T-cell (primary cell): Measurements from ENCODE around the gene SDSL. TPM values are rescaled to one million over a fixed set of nuclear protein-coding genes. Genes with fewer than 3 reads are reported as not detected.

Experiments used
- ATAC-seq, 4 experiments: fragments of 200-7000 bp in 3 of 4; fragments of 150-1000 bp in 1 of 4; cut with Tn5 transposase; replicated peaks in 1 of 4; 1 replicate in 3 of 4; 2 replicates in 1 of 4; pipeline ENCODE4 v1.10.0; 2021; ENCODE audit warnings: moderate library complexity in 3 of 4, mild to moderate bottlenecking in 2 of 4, moderate number of reproducible peaks in 1 of 4
- CTCF ChIA-PET, 2 donors: fragments of 300-600 bp; sonication (Branson Sonifier 250); formaldehyde crosslinking; loops; one replicate each; lab custom pipeline; 2022; ENCODE audit warnings: antibody characterized with exemption in 2 of 2; lab: Charles Lee
- POLR2A ChIA-PET, 2 donors: fragments of 300-600 bp; sonication (Branson Sonifier 250); formaldehyde crosslinking; loops; one replicate each; lab custom pipeline; 2022; ENCODE audit warnings: antibody characterized with exemption in 2 of 2; lab: Charles Lee
- DNase-seq, 35 experiments: peaks; one replicate each; pipeline versions ENCODE4 v3.0.0 to v3.0.0-alpha.2; 2013 to 2023
- H3K27ac ChIP-seq: one replicate; pipeline ENCODE4 v1.5.1; 2013; ENCODE audit warnings: low read length
- H3K27me3 ChIP-seq, 2 experiments: replicated peaks in 1 of 2; 1 replicate in 1 of 2; 2 replicates in 1 of 2; pipeline versions ENCODE4 v1.6.1 to v1.7.0; 2013; ENCODE audit warnings: low read length in 1 of 2, mixed read lengths in 1 of 2; ENCODE audit not compliant: control insufficient read depth in 2 of 2, insufficient read depth in 2 of 2; ENCODE audit errors: extremely low read depth in 1 of 2
- H3K36me3 ChIP-seq, 2 donors: 1 replicate in 1 of 2; 2 replicates in 1 of 2; pipeline versions ENCODE4 v1.6.1 to v1.7.0; 2013; ENCODE audit warnings: low read length in 1 of 2; ENCODE audit not compliant: control insufficient read depth in 2 of 2, insufficient read depth in 1 of 2; ENCODE audit errors: extremely low read depth in 1 of 2
- H3K4me1 ChIP-seq, 2 experiments: 1 replicate in 1 of 2; 2 replicates in 1 of 2; pipeline versions ENCODE4 v1.6.1 to v1.7.0; 2013; ENCODE audit warnings: low read length in 2 of 2, mixed read lengths in 1 of 2; ENCODE audit not compliant: insufficient read depth in 2 of 2, control insufficient read depth in 1 of 2; ENCODE audit errors: extremely low read depth in 1 of 2
- H3K4me3 ChIP-seq, 2 donors: 1 replicate in 1 of 2; 2 replicates in 1 of 2; pipeline versions ENCODE4 v1.5.1 to v1.7.0; 2013; ENCODE audit warnings: mild to moderate bottlenecking in 2 of 2, low read length in 1 of 2, moderate library complexity in 1 of 2; ENCODE audit not compliant: control insufficient read depth in 1 of 2; ENCODE audit errors: extremely low read depth in 1 of 2
- H3K9me3 ChIP-seq: 2 replicates; pipeline ENCODE4 v1.7.0; 2013
- H3K27ac Mint-ChIP-seq, 2 donors: one replicate each; pipeline ENCODE4 v1.8.0; 2020 to 2021; ENCODE audit warnings: mild to moderate bottlenecking in 2 of 2, mixed read lengths in 2 of 2
- H3K27me3 Mint-ChIP-seq, 2 donors: one replicate each; pipeline ENCODE4 v1.8.0; 2021 to 2022; ENCODE audit warnings: mixed read lengths in 2 of 2
- H3K36me3 Mint-ChIP-seq: one replicate; pipeline ENCODE4 v1.8.0; 2021; ENCODE audit warnings: mixed read lengths
- H3K4me1 Mint-ChIP-seq, 3 donors: one replicate each; pipeline ENCODE4 v1.8.0; 2020 to 2022; ENCODE audit warnings: mixed read lengths in 3 of 3, mild to moderate bottlenecking in 1 of 3
- H3K4me3 Mint-ChIP-seq, 3 donors: one replicate each; pipeline ENCODE4 v1.8.0; 2020 to 2022; ENCODE audit warnings: mild to moderate bottlenecking in 3 of 3, mixed read lengths in 3 of 3, moderate library complexity in 3 of 3
- H3K9me3 Mint-ChIP-seq, 3 donors: one replicate each; pipeline ENCODE4 v1.8.0; 2020 to 2022; ENCODE audit warnings: mixed read lengths in 3 of 3
- WGBS: methylation state at CpG from one replicate; pipeline ENCODE4 v1.1.5; 2013; ENCODE audit warnings: missing lambda C conversion rate; ENCODE audit not compliant: insufficient coverage; 5-methylcytosine and 5-hydroxymethylcytosine counted together
- total RNA-seq, 35 experiments: library from RNA in 6 of 35; stranded (reverse) in 6 of 35; fragments of 120-200 nt in 1 of 35; gene quantifications; one replicate each; pipeline versions ENCODE4 v1.2.1 to v1.2.4 and lab custom pipeline; 2013 to 2026

Gene SDSL
- total RNA-seq, 5 donors from 2014 or later (not counting 1 experiment from before 2014, with no cell fraction given) = 0.19 to 2.3 (median 0.44) TPM; not detected in 1

DNA sequence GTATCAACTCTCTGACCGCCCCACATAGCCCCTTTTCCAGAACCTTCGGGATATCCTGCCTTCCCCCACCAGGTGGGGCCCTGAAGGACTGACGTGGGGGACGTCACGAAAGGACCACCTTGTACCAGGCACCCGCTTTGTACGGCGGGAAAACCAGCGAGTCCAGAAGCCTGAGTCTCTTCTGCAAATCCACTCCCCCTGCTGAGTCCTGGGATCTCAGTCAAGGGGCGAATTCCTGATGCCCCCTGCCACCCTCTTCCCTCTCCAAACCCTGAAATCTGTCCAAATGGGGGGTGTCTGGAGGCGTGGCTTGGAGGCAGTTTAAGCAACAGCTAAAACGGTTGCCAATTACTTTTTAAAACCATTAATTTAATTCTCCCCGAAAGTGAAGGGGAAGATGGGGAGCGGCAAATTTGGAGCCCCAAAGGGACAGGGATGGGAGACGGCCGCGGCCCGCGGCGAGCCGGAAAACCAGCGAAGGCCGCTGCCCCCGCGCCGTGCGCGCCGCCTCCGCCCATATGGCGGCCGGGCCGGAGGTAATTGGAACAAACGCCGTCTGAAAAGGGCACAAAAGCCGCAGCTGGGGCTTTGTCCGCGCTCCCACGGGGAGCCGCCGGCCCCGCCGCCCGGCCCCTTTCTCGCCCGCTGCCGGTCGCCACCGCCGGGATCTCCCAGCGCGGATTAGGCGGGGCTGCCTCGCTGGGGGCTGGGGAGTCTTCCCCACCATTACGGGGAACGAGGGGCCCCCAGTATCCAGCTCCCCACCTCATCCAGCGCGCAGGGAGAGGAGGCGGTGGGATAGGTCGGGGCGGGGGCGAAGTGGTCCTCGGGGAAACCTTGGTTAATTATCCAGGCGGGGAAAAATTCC is 42.9 kb downstream of the SDSL start:
- no peak overlapping the region for H3K4me3 ChIP-seq
- H3K9me3 ChIP-seq = no peaks in the 10 kb centered on the region
- H3K4me1 ChIP-seq = peaks cover 0 to 52% of the 10 kb centered on the region in 2 experiments
- no peak overlapping the region for H3K27ac Mint-ChIP-seq
- H3K36me3 ChIP-seq = no peaks in the 10 kb centered on the region
- POLR2A ChIA-PET = no interaction called here
- no peak for ATAC-seq
- no peak overlapping the region for H3K27ac ChIP-seq
- no peak for DNase-seq
- WGBS = 5% methylated on average over 36 of the region's 64 CpGs
- no peaks in the 10 kb centered on the region for H3K9me3 Mint-ChIP-seq
- peaks cover 18 to 38% (median 32%) of the 10 kb centered on the region in 3 donors for H3K4me1 Mint-ChIP-seq
- H3K27me3 Mint-ChIP-seq = peaks cover 40 to 74% of the 10 kb centered on the region in 2 donors
- H3K27me3 ChIP-seq = peaks cover 12 to 83% of the 10 kb centered on the region in 2 experiments
- CTCF ChIA-PET = no interaction called here
- peak overlapping the region; percentile 3 to 73 (median 17) for H3K4me3 Mint-ChIP-seq
- H3K36me3 Mint-ChIP-seq = no peaks in the 10 kb centered on the region

DNA sequence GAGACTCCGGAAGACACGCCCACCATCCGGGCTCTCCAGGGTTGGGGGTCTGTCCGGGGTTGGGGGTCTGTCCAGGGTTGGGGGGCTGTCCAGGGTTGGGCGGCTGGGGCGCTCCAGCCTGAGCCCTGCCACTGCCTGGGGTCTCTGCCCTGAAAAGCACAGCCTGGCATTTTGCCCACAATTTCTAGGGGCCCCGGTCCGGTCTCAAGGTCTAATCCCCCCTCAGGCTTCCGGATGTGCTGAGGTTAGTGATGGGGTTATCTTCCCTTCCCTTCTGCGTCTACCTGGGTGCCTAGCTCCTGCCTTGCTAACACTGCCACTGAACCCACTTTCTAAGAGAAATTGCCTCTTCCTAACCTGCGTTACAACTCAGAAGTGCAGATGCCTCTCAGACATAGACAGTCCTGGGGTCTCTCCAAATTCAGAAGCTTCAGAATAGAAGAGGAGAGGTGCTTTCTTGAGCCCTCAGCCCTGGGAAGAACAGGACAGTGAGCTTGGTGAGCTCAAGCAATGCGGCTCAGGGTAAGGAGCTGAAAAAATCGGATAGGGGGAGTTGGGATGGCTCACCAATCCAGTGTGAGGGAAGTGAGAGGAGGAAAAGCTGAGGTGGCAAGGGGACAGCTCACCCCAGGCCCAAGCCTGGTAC is 43.8 kb downstream of the SDSL start:
- no peaks in the 10 kb centered on the region for H3K36me3 ChIP-seq
- H3K27ac ChIP-seq = no peak overlapping the region
- peaks cover 18 to 38% (median 34%) of the 10 kb centered on the region in 3 donors for H3K4me1 Mint-ChIP-seq
- H3K9me3 ChIP-seq = no peaks in the 10 kb centered on the region
- POLR2A ChIA-PET = no interaction called here
- H3K4me3 Mint-ChIP-seq = peak overlapping the region; percentile 18 to 35 (median 32)
- no peaks in the 10 kb centered on the region for H3K9me3 Mint-ChIP-seq
- peaks cover 44 to 74% of the 10 kb centered on the region in 2 donors for H3K27me3 Mint-ChIP-seq
- H3K4me3 ChIP-seq = no peak overlapping the region
- no peak overlapping the region for H3K27ac Mint-ChIP-seq
- H3K27me3 ChIP-seq = peaks cover 12 to 91% of the 10 kb centered on the region in 2 experiments
- H3K4me1 ChIP-seq = peaks cover 0 to 52% of the 10 kb centered on the region in 2 experiments
- CTCF ChIA-PET = no interaction called here
- 0% methylated on average over 4 of the region's 13 CpGs for WGBS
- no peaks in the 10 kb centered on the region for H3K36me3 Mint-ChIP-seq
- no peak for DNase-seq
- ATAC-seq = no peak

DNA sequence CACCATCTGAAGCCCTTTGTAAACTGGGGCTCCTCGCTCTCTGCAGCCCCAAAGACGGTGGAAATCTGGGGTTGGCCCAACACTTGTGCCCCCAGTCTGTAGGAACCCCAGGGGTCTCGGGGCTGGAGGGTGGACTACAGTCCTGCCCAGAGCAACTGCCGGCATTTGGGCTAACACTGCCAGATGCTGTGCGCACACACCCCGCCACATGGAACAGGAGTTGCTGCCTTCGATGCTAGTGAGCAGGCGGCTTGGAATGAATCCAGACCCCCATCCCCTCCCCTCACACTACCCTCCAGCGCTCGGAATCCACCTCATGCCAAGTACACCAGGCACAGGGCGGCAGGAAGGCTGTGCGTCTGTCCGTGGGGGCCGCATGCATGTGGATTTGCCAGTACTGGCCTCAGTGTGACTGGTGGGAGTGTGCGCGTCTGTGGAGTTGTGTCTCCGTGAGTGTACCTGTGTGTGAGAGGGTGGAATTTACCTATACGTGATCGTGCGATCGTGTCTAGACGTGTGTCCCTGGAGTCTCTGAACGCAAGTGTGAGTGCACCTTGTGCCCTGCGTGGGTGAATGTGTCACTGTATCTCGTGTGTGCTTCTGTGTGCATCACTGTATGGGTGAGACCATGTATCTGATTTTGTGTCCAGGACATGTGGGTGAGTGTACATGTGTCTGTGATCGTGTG is 44.4 kb downstream of the SDSL start:
- POLR2A ChIA-PET = no interaction called here
- Histone ChIP-seq H3K27me3 (peaks cover 8 to 95% of the 10 kb centered on the region in 2 experiments), H3K27ac (no peak overlapping the region), H3K36me3 (no peaks in the 10 kb centered on the region), H3K4me1 (peaks cover 0 to 52% of the 10 kb centered on the region in 2 experiments), H3K4me3 (no peak overlapping the region), H3K9me3 (no peaks in the 10 kb centered on the region)
- Mint-ChIP-seq H3K4me1 (peaks cover 18 to 36% (median 34%) of the 10 kb centered on the region in 3 donors), H3K27me3 (peaks cover 42 to 72% of the 10 kb centered on the region in 2 donors), H3K9me3 (no peaks in the 10 kb centered on the region), H3K36me3 (no peaks in the 10 kb centered on the region), H3K27ac (peak overlapping the region in 1 of 2 donors; percentile 13), H3K4me3 (peak overlapping the region in 1 of 3 donors; percentile 36)
- CTCF ChIA-PET = no interaction called here
- DNase-seq (no peak), ATAC-seq (no peak)
- WGBS = 11% methylated on average over 24 of the region's 26 CpGs

GRCh38 chr12:113467142-113467501 is 44.9 kb downstream of the SDSL start:
- no peak for DNase-seq
- ATAC-seq = no peak
- peak overlapping the region in 1 of 2 donors; percentile 13 for H3K27ac Mint-ChIP-seq
- no peaks in the 10 kb centered on the region for H3K36me3 ChIP-seq
- ChIA-PET CTCF (no interaction called here), POLR2A (no interaction called here)
- H3K27me3 Mint-ChIP-seq = peaks cover 45 to 72% of the 10 kb centered on the region in 2 donors
- WGBS = 9% methylated on average over 27 of the region's 31 CpGs
- H3K4me3 Mint-ChIP-seq = peak overlapping the region in 1 of 3 donors; percentile 36
- peaks cover 0 to 52% of the 10 kb centered on the region in 2 experiments for H3K4me1 ChIP-seq
- H3K9me3 Mint-ChIP-seq = no peaks in the 10 kb centered on the region
- H3K36me3 Mint-ChIP-seq = no peaks in the 10 kb centered on the region
- H3K27ac ChIP-seq = no peak overlapping the region
- H3K9me3 ChIP-seq = no peaks in the 10 kb centered on the region
- peaks cover 8 to 97% of the 10 kb centered on the region in 2 experiments for H3K27me3 ChIP-seq
- peaks cover 16 to 38% (median 37%) of the 10 kb centered on the region in 3 donors for H3K4me1 Mint-ChIP-seq
- no peak overlapping the region for H3K4me3 ChIP-seq

- no peaks in the 10 kb centered on the region for H3K9me3 ChIP-seq
- Mint-ChIP-seq H3K27ac (no peak overlapping the region), H3K4me3 (peak overlapping the region in 2 of 3 donors; percentile 9 to 36), H3K4me1 (peaks cover 11 to 38% (median 35%) of the 10 kb centered on the region in 3 donors), H3K9me3 (no peaks in the 10 kb centered on the region), H3K27me3 (peaks cover 44 to 71% of the 10 kb centered on the region in 2 donors), H3K36me3 (no peaks in the 10 kb centered on the region)
- no peak for DNase-seq
- H3K27me3 ChIP-seq = peaks cover 8 to 98% of the 10 kb centered on the region in 2 experiments
- POLR2A ChIA-PET = no interaction called here
- H3K36me3 ChIP-seq = no peaks in the 10 kb centered on the region
- no peak overlapping the region for H3K27ac ChIP-seq
- peaks cover 0 to 46% of the 10 kb centered on the region in 2 experiments for H3K4me1 ChIP-seq
- CTCF ChIA-PET = no interaction called here
- ATAC-seq = no peak
- no peak overlapping the region for H3K4me3 ChIP-seq
- WGBS = 5% methylated on average over 73 of the region's 78 CpGs
These were observed 45.6 kb downstream of the SDSL start for GRCh38 chr12:113467502-113468364.
